AG09309 (cell line): ENCODE measurements around the gene HSF2BP.

Source experiments
- DNase-seq: peaks from one replicate; pipeline ENCODE4 v3.0.0-alpha.2; 2010; ENCODE audit warnings: low read depth
- H3K4me3 ChIP-seq: 2 replicates; pipeline ENCODE4 v1.5.1; 2011; ENCODE audit warnings: mild to moderate bottlenecking, low read depth, low read length, moderate library complexity; ENCODE audit not compliant: control insufficient read depth
- CTCF ChIP-seq: IDR thresholded peaks from 2 replicates; pipeline ENCODE4 v1.5.1; 2011; ENCODE audit warnings: mild to moderate bottlenecking, low read depth, low read length, inconsistent platforms; ENCODE audit not compliant: insufficient read depth, control insufficient read depth; ENCODE audit errors: missing control alignments

Gene HSF2BP

GRCh38 chr21:43593078-43593477 lies 66.2 kb downstream of the HSF2BP start:
- DNase-seq: no peak
- no peak for TF ChIP-seq CTCF
- H3K4me3 ChIP-seq: no peak overlapping the region

GRCh38 chr21:43591571-43591970 lies 67.7 kb downstream of the HSF2BP start:
- no peak for TF ChIP-seq CTCF
- DNase-seq: no peak
- H3K4me3 ChIP-seq: no peak overlapping the region

- no peak for DNase-seq
- TF ChIP-seq CTCF: no peak
- H3K4me3 ChIP-seq: no peak overlapping the region
These were observed 69.1 kb downstream of the HSF2BP start for GRCh38 chr21:43590194-43590593.

- TF ChIP-seq CTCF: no peak
These were observed 70.3 kb downstream of the HSF2BP start for GRCh38 chr21:43588957-43589356.

GRCh38 chr21:43585924-43586413 lies 73.3 kb downstream of the HSF2BP start:
- peak; percentile 98 for DNase-seq
- no peak for TF ChIP-seq CTCF
- H3K4me3 ChIP-seq: no peak overlapping the region

More at GRCh38 chr21:43588957-43589356, 70.3 kb downstream of the HSF2BP start:
- H3K4me3 ChIP-seq: no peak overlapping the region
- DNase-seq: no peak

GRCh38 chr21:43585514-43585913 lies 73.8 kb downstream of the HSF2BP start:
- TF ChIP-seq CTCF: no peak
- no peak for DNase-seq
- no peak overlapping the region for H3K4me3 ChIP-seq

DNA sequence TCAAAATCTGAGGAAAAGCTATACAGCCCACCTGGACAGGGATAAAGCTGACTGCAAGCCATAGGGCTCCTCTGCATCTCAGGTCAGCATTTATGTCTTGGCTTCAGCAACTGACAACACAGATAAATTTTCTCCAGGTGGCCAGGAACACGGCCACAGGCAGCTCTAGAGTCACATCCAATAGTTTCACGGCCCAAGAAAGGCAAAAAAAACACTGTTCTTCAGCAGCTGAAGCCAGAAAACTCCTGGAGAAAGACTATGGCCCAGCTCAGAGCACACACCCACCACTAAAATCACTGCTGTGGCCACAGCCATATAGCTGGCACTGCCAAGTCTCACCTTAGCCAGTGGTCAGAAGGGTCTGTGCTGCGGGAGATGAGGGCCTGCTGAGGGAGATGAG lies 77.8 kb downstream of the HSF2BP start:
- no peak for DNase-seq
- no peak overlapping the region for H3K4me3 ChIP-seq
- no peak for TF ChIP-seq CTCF
